A673 (cell line): ENCODE data around the gene BLCAP.

Experiments
- EZH2 ChIP-seq: fragments of 200-600 bp; sonication (generic); IDR thresholded peaks from 2 replicates; pipeline ENCODE4 v1.6.1; 2017; ENCODE audit warnings: borderline replicate concordance, low read depth, mild to moderate bottlenecking, mixed read lengths, antibody characterized with exemption, low read length; ENCODE audit not compliant: poor library complexity, severe bottlenecking
- TF ChIP-seq, protein P1 (sequence below): fragments of 300-800, 200-600 bp; sonication (generic); conservative IDR thresholded peaks from 2 replicates; pipeline ENCODE4 v1.5.1; 2017; ENCODE audit warnings: low read depth, mild to moderate bottlenecking, antibody characterized with exemption, low read length, moderate library complexity, mixed read lengths

- TF ChIP-seq, protein P1, sequence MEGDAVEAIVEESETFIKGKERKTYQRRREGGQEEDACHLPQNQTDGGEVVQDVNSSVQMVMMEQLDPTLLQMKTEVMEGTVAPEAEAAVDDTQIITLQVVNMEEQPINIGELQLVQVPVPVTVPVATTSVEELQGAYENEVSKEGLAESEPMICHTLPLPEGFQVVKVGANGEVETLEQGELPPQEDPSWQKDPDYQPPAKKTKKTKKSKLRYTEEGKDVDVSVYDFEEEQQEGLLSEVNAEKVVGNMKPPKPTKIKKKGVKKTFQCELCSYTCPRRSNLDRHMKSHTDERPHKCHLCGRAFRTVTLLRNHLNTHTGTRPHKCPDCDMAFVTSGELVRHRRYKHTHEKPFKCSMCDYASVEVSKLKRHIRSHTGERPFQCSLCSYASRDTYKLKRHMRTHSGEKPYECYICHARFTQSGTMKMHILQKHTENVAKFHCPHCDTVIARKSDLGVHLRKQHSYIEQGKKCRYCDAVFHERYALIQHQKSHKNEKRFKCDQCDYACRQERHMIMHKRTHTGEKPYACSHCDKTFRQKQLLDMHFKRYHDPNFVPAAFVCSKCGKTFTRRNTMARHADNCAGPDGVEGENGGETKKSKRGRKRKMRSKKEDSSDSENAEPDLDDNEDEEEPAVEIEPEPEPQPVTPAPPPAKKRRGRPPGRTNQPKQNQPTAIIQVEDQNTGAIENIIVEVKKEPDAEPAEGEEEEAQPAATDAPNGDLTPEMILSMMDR, result no peak
- TF ChIP-seq EZH2, result no peak
Observed at GRCh38 chr20:37560629-37561028, 33.0 kb upstream of the BLCAP start.
